Fibroblast of villous mesenchyme (primary cell): ENCODE data around the gene TRAF3IP3. TPM values are rescaled to one million over a fixed set of nuclear protein-coding genes. Genes with fewer than 3 reads are reported as not detected.

Experiments
- DNase-seq: peaks from one replicate; pipeline ENCODE4 v3.0.0-alpha.2; 2010; ENCODE audit warnings: low read depth
- H3K4me3 ChIP-seq: 2 replicates; pipeline ENCODE4 v1.5.1; 2011; ENCODE audit warnings: low read depth, mild to moderate bottlenecking, low read length
- CTCF ChIP-seq: IDR thresholded peaks from 2 replicates; pipeline ENCODE4 v1.5.1; 2012; ENCODE audit warnings: low read depth, mild to moderate bottlenecking, low read length; ENCODE audit not compliant: insufficient read depth
- total RNA-seq: library from RNA; depleted of rRNA; stranded (reverse); fragments of >200 nt; gene quantifications from 2 replicates; pipeline ENCODE4 v1.2.3, GENCODE V29; 2012

The TRAF3IP3 gene
- total RNA-seq, 1 donor, result not detected

DNA sequence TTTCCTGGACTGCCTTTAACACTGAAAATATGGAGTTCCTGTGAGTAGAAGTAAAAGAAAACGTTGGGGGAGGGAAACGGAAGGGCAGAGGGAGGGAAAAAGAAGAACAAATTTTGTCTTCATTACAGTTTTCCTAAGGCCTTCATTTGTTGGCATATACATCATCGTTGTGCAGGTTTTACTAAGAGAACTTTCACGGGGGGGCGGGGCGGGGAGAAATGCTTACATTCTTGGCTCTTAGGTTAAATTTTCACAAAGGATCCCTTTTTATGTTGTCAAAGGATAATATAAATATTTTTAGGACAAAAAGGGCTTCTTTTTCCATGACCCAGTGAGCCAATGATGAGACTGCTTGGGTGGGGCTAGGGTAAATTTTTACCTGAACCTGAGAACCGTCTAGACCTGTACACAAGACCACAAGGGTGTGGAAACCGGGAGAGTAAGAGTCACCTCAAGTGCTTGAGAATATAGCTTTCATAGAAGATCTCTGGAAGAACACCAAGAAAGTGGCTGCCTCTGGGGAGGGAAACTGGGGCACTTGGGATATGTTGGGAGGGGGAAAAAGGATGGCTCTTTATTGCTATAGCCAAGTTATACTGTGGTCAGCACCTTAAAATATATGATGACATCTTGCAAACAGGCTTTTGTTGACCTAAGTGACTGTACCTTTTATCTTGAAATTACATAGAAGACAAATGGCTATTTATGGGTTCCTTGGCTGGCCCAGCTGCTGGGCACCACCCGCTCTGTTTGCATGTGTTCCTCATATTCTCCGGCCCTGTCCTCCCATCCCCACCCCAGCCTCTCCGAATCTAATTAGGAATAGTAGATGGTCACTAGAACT is 70.0 kb downstream of the TRAF3IP3 start:
- no peak for TF ChIP-seq CTCF
- DNase-seq, result no peak
- no peak overlapping the region for H3K4me3 ChIP-seq

- DNase-seq, result peak; percentile 97
- TF ChIP-seq CTCF, result peak; percentile 66
- H3K4me3 ChIP-seq, result peak within 1 kb of the TSS; percentile 75
These were observed 71.8 kb downstream of the TRAF3IP3 start, which contains the start of gene UTP25 for GRCh38 chr1:209827384-209828262. Gene UTP25, plus strand, starts transcription at chr1:209827972. Its CDS starts 92 bp downstream, at chr1:209828064.

DNA sequence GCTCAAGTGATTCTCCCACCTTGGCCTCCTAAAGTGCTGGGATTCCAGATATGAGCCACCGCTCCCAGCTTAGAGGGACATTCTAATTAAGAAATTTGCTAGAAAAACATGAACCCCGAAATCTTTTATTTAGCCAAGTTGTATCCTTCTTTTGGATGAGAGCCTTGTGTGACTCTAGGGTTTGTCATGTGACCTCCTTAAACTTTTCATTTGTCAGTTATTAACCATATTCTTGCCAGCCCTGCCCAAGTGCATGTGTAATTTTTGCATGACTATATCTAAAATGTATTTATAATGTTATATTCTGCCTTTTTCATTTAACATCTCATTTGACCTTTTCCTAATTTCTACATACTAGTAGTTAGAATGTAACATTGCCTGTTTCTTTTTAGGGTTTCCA is 73.9 kb downstream of the TRAF3IP3 start:
- DNase-seq, result no peak
- TF ChIP-seq CTCF, result no peak

DNA sequence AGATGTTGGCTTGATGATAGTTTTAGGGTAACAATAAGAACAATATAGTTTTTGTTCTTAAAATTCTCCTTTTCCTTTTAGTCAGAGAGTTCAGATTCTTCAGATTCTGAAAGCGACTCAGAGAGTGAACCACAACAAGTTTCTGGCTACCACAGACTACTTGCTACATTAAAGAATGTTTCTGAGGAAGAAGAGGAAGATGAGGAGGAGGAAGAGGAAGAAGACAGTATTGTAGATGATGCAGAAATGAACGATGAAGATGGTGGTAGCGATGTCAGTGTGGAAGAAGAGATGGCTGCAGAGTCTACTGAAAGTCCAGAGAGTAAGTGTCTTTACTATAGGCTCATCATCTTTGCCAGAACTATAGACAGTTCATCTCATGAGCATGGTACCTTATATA is 74.9 kb downstream of the TRAF3IP3 start:
- DNase-seq, result no peak
- TF ChIP-seq CTCF, result no peak
- H3K4me3 ChIP-seq, result no peak overlapping the region

More for the DNA sequence above, 73.9 kb downstream of the TRAF3IP3 start:
- H3K4me3 ChIP-seq, result no peak overlapping the region

GRCh38 chr1:209831615-209832014 is 75.8 kb downstream of the TRAF3IP3 start:
- DNase-seq, result no peak
- H3K4me3 ChIP-seq, result no peak overlapping the region
- no peak for TF ChIP-seq CTCF

Other genes with a start within 250 kb of the TRAF3IP3 start
- gene CAMK1G, start 172.3 kb upstream of the TRAF3IP3 start, total RNA-seq, result 2.6 and 9.1 TPM in 2 replicates
- gene LAMB3, start 103.6 kb upstream of the TRAF3IP3 start, total RNA-seq, result 3.9 and 14.2 TPM in 2 replicates
- gene G0S2, start 80.6 kb upstream of the TRAF3IP3 start, total RNA-seq, result 4.8 and 52.2 TPM in 2 replicates
- gene HSD11B1, start 51.2 kb upstream of the TRAF3IP3 start, total RNA-seq, result 1.9 and 21.6 TPM in 2 replicates
- gene C1orf74, start 28.5 kb downstream of the TRAF3IP3 start, total RNA-seq, result 3.0 and 3.5 TPM in 2 replicates
- gene IRF6, start 50.1 kb downstream of the TRAF3IP3 start, total RNA-seq, result under 0.01 and 0.32 TPM in 2 replicates
- gene UTP25, start 71.9 kb downstream of the TRAF3IP3 start, total RNA-seq, result 10.6 and 12.1 TPM in 2 replicates
- gene SYT14, start 182.2 kb downstream of the TRAF3IP3 start, total RNA-seq, result 3.5 and 3.9 TPM in 2 replicates